Uterus (tissue), 2 donors: ENCODE measurements around the gene FOS.

Experiments used
- CTCF ChIP-seq, 4 experiments: fragments of 200-600 bp in 2 of 4; fragments of 450-650 bp in 2 of 4; sonication (generic) in 2 of 4; IDR thresholded peaks; one replicate each; pipeline ENCODE4 v1.5.1; 2016 to 2019; ENCODE audit warnings: antibody characterized with exemption in 4 of 4, mild to moderate bottlenecking in 2 of 4, moderate library complexity in 1 of 4
- POLR2A ChIP-seq, 2 donors: fragments of 450-650 bp; IDR thresholded peaks; one replicate each; pipeline ENCODE4 v1.6.1; 2016; ENCODE audit warnings: antibody characterized with exemption in 2 of 2, mild to moderate bottlenecking in 1 of 2, moderate library complexity in 1 of 2

- TF ChIP-seq CTCF (IDR thresholded peaks at IDR 0.05), result peak; percentile 82 to 93 (median 90)
- TF ChIP-seq POLR2A (IDR thresholded peaks at IDR 0.05), result no peak
Measured at GRCh38 chr14:75303381-75303789, 24.8 kb downstream of the FOS start.
